Astrocyte of the cerebellum (primary cell): Measurements from ENCODE around the gene GPR156.
"Not testable (repeated sequence)": the region's sequence is repeated elsewhere in the genome, so short reads cannot be mapped to it uniquely, and the experiment has no call there.

ENCODE experiments used
- DNase-seq: peaks from one replicate; pipeline ENCODE4 v3.0.0-alpha.2; 2011; ENCODE audit warnings: low read depth
- H3K4me3 ChIP-seq: 2 replicates; pipeline ENCODE4 v1.5.1; 2011; ENCODE audit warnings: mild to moderate bottlenecking, low read depth, low read length, moderate library complexity
- in situ Hi-C: cut with HindIII; loops from 2 replicates; pipeline ENCODE4 v1.10.0; 2017; ENCODE audit warnings: low sequenced_read_pairs
- TF ChIP-seq, protein P1 (sequence below): IDR thresholded peaks from 2 replicates; pipeline ENCODE4 v1.5.1; 2012; ENCODE audit warnings: low read length, low read depth, moderate library complexity, mild to moderate bottlenecking; ENCODE audit errors: missing control alignments

Gene GPR156

DNA sequence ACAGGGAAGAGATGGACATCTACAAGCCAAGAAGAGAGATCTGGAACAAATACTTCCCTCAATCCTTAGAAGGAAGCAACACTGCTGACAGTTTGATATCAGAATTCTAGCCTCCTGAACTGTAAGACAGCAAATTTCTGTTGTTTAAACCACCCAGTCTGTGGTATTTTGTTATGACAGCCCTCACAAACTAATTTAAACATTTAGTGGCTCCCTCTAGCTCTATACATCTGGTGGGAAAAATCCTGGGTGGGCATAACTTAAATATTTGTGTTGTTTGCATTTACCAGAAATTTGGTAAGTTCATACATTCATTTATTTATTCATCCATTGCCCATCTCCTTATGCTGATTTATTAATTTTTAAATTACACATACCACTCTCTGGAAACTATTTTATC, 128.3 kb downstream of the GPR156 start:
- TF ChIP-seq, protein P1, sequence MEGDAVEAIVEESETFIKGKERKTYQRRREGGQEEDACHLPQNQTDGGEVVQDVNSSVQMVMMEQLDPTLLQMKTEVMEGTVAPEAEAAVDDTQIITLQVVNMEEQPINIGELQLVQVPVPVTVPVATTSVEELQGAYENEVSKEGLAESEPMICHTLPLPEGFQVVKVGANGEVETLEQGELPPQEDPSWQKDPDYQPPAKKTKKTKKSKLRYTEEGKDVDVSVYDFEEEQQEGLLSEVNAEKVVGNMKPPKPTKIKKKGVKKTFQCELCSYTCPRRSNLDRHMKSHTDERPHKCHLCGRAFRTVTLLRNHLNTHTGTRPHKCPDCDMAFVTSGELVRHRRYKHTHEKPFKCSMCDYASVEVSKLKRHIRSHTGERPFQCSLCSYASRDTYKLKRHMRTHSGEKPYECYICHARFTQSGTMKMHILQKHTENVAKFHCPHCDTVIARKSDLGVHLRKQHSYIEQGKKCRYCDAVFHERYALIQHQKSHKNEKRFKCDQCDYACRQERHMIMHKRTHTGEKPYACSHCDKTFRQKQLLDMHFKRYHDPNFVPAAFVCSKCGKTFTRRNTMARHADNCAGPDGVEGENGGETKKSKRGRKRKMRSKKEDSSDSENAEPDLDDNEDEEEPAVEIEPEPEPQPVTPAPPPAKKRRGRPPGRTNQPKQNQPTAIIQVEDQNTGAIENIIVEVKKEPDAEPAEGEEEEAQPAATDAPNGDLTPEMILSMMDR: no peak
- DNase-seq: no peak
- in situ Hi-C loops: no loop called here
- H3K4me3 ChIP-seq: no peak overlapping the region

DNA sequence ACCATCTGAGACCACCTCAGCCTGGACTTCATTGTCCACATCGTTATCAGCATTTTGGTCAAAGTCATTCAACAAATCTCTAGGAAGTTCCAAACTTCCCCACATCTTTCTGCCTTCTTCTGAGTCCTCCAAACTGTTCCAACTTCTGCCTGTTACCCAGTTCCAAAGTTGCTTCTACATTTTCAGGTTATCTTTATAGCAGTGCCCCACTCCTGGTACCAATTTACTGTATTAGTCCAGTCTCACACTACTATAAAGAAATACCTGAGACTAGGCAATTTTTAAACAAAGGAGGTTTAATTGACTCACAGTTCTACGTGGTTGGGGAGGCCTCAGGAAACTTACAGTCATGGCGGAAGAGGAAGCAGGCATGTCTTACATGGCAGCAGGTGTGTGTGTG, 129.3 kb downstream of the GPR156 start:
- DNase-seq, H3K4me3 ChIP-seq, in situ Hi-C loops: not testable (repeated sequence)

DNA sequence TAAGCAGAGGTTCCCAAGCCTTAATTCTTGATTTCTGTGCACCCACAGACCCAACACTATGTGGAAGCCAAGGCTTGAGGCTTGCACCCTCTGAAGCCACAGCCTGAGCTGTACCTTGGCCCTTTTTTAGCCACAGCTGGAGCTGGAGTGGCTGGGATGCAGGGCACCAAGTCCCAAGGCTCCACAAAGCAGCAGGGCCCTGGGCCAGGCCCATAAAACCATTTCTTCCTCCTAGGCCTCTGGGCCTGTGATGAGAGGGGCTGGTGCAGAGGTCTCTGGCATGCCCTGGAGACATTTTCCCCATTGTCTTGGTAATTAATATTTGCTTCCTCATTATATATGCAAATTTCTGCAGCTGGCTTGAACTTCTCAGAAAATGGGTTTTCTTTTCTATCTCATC, 129.9 kb downstream of the GPR156 start:
- no peak overlapping the region for H3K4me3 ChIP-seq
- no peak for DNase-seq
- TF ChIP-seq, protein P1: no peak
- in situ Hi-C loops: no loop called here

DNA sequence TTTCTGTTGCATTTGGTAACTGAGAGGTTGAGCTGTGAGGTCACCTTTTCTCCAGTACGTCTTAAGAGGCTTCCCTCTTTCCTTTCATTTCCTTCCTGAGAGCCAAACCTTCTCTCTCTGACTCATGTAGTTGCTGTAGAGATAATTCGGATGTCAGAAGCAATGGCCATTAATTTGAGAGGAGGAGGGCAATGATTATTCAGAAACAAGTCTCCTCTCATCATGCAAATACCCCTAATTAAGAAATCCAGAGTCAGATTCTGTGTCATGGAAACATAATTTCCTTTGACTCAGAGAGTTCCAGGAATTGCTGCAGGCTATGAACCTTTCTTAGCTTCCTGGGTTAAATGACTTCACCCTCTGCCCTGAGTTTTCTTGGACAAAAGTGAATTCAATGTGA, 131.7 kb downstream of the GPR156 start:
- in situ Hi-C loops: no loop called here
- no peak overlapping the region for H3K4me3 ChIP-seq
- no peak for DNase-seq
- TF ChIP-seq, protein P1: no peak

DNA sequence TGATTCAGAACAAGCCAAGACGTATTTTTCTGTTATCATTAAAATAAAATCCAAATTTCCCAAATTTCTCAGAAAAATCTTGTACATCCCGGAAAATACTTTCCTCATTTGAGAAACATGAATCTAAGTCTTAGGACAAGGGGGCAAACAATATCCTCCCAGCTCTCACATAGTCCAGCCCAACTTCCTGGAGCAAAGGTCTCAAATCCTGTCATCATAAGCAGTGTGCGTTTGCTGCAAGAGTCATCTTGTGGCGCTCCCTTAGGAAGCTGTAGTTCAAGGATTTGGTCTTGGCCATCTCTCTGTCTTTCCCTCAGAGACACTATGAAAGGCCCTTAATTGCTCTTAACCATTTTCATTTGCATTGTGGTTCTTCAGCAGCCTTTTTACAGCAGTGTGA, 133.2 kb downstream of the GPR156 start:
- TF ChIP-seq, protein P1: no peak
- DNase-seq: no peak
- no peak overlapping the region for H3K4me3 ChIP-seq
- in situ Hi-C loops: no loop called here

DNA sequence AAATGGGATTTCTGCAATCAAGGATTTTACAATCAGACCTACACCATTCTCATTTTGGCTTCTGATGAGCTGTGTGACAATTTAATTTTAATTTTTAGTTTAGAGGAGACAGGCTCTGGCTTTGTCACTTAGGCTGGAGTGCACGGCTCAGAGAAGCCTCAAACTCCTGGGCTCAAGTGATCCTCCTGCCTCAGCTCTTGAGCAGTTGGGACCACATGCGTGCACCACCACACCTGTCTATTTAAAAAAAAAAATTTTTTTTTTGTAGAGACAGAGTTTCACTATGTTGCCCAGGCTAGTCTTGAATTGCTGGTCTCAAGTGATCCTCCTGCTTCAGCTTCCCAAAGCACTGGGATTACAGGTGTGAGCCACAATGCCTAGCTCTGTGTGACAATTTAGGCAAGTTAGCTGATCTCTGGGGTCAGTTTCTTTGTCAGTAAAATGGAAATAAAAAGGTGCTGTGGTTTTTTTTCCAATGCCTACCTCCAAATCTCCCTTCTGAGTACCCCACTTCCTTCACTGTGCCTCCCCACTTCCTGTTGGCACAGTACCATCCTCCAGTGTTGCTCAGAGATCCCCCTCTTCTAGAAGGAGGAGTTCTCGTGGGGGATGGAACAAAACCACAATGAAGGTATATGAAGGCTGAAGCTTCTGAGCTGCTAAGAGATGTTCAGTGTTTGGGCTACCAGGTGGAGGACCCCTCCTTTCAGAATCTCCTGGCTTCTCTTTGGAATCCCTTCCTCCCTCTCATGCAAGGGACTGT, 136.7 kb downstream of the GPR156 start:
- in situ Hi-C loops: no loop called here
- H3K4me3 ChIP-seq: no peak overlapping the region
- TF ChIP-seq, protein P1: no peak
- no peak for DNase-seq

DNA sequence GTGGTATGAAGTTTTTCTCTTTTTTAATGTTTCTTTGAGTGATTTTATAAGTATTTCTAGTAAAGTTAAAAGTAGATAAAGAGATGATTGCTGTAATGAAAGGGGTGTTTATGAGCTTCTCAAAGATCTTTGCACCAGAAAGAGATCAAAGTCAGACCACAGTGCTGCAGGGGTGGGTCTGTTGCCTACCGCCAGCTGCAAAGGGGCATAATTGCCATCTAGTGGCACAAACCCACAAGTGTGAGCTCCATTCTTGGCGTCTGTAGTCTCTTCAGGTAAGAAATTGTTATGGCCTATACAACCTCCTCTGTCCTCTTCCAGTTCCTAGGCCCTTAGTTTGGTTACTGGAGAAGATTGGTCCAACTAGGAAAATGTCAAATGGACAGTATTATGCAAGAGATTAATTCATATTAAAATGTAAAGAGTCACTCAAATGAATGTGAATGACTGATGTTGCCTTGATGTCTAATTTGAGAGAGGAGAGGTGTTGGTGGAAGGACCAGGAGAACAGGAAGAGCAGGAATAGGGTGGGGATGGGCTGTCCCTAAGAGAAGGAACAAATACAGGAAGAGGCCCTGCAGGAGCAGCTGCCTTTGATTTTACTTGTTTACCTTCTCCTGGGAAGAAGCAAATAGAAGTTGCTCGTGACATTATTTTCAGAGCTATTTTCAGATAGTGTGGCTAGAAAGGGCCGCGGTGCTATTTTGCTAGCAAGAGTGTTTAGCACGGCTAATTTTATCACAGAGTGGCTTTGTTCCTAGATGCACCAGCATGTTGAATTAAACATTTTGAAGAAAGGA, 137.8 kb downstream of the GPR156 start:
- TF ChIP-seq, protein P1: no peak
- in situ Hi-C loops: no loop called here
- DNase-seq: no peak
- H3K4me3 ChIP-seq: no peak overlapping the region
